C4-2B (cell line): ENCODE measurements around the gene MN1.

Experiments used
- H3K27ac ChIP-seq: fragments of 450-650 bp; 2 replicates; pipeline ENCODE4 v1.5.1; 2017
- ZFX ChIP-seq: fragments of 450-650 bp; IDR thresholded peaks from 2 replicates; pipeline ENCODE4 v1.6.1; 2017
- TF ChIP-seq, protein P1 (sequence below): fragments of 450-650 bp; conservative IDR thresholded peaks from 2 replicates; pipeline ENCODE4 v1.5.1; 2017; ENCODE audit warnings: mild to moderate bottlenecking

MN1 gene

DNA sequence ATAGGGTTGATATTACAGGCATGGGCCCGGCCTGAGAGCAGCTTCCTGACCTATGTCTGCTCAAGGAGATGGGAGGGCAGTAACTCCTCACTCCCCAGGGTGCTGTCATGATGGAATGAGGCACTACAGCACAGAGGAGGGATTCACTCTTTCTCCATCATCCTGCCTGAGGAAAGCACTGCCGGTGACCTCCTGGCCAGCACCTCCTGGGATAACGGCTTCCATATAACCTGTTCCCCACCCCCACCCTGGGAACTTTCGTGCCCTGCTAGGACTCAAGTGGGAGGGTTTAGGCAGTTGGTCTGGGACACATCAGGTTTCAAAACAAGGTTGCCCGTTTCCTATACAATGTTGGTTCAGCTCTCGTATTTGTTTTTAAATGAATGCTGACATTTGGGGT is 42.7 kb upstream of the MN1 start:
- H3K27ac ChIP-seq, result no peak overlapping the region
- TF ChIP-seq, protein P1, sequence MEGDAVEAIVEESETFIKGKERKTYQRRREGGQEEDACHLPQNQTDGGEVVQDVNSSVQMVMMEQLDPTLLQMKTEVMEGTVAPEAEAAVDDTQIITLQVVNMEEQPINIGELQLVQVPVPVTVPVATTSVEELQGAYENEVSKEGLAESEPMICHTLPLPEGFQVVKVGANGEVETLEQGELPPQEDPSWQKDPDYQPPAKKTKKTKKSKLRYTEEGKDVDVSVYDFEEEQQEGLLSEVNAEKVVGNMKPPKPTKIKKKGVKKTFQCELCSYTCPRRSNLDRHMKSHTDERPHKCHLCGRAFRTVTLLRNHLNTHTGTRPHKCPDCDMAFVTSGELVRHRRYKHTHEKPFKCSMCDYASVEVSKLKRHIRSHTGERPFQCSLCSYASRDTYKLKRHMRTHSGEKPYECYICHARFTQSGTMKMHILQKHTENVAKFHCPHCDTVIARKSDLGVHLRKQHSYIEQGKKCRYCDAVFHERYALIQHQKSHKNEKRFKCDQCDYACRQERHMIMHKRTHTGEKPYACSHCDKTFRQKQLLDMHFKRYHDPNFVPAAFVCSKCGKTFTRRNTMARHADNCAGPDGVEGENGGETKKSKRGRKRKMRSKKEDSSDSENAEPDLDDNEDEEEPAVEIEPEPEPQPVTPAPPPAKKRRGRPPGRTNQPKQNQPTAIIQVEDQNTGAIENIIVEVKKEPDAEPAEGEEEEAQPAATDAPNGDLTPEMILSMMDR, result no peak
- TF ChIP-seq ZFX, result no peak

DNA sequence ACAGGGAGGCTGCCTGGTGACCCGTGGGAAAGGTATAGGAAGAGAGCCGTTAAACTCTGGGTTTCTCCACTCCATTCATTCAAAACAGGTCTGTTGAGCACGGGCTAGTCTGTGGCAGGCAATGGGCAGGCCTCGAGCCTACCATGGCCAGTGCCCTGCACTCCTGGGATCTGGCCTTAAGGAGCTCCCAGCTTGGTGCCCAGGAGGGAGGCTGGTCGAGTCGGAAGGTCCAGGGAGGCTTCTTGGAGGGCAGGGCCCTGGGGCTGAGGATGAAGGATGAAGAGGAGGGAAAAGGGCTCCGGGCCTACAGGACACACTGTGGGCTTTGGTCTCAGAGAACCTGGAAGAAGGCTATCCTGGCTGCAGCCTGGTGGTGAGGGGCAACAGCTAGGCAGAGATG is 41.9 kb upstream of the MN1 start:
- no peak overlapping the region for H3K27ac ChIP-seq
- TF ChIP-seq ZFX, result no peak
- TF ChIP-seq, protein P1, result no peak

DNA sequence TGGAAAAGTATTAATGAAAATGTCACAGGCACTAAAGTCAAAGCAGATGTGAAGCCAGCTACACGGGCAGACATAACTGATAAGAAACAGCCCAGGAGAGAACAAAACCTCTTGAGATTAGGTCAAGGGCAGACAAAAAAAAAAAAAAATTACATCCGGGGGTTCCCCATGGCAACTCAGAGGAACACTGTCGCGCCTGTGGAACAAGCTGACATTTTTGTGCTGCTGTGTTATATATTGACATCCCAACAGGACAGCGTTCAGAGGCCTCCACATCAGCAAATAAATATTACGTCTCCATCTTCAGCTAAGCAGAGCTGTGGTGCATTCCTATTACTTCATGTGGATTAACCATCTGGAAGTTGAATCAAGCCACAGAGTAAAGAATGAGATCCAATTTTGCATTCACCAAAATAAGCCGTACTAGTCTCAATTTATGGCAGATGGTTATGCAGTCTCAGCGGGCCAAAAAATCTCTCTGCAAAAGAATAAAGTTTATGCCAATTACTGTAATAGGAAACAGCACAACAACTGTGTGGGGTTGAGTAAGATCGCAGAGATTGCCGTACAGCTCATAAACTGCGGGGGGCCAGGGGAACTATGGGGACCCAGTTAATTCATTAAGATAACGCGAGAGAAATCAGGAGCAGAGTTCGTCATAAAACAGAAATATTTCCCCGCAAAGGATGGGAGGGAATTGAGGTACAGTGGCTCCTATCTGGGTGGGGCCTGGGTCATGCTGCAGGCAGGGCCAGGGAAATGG is 41.3 kb upstream of the MN1 start:
- no peak overlapping the region for H3K27ac ChIP-seq
- TF ChIP-seq ZFX, result no peak
- TF ChIP-seq, protein P1, result no peak

DNA sequence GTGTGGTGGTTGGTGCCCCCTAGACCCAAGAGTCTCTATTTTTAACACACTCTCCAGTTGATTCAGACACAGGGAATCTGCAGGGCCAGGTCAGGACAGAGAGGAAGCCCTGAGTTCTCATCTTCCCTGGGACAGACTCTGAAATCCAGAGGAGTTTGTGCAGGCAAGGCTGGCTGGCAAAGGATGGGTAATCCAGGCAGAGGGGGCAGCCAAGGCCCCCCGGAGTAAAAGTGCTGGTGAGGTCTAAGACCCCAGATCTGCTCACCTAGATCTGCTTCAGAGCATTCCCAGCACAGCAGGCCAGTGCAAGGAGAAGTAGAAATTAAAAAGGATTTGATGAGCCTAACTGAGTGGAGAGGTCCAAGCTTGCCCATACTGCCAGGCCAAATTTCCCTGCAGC is 40.6 kb upstream of the MN1 start:
- TF ChIP-seq, protein P1, result no peak
- no peak for TF ChIP-seq ZFX
- H3K27ac ChIP-seq, result no peak overlapping the region

DNA sequence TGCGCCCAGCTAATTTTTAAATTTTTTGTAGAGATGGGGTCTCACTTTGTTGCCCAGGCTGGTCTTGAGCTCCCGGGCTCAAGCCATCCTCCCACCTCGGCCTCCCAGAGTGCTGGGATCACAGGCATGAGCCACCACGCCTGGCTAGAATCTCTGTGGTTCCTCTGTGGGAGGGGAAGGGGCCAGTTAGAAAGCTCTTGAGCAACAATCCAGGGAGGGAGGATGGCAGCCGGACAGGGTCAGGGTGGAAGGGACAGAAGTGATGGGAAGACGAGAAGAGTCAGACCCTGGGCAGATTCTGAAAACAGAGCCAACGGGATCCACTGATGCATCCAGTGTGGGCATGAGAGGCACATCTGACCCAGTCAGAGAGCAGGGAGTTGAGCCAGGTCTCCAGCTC is 38.9 kb upstream of the MN1 start:
- no peak overlapping the region for H3K27ac ChIP-seq
- no peak for TF ChIP-seq ZFX
- TF ChIP-seq, protein P1, result no peak

DNA sequence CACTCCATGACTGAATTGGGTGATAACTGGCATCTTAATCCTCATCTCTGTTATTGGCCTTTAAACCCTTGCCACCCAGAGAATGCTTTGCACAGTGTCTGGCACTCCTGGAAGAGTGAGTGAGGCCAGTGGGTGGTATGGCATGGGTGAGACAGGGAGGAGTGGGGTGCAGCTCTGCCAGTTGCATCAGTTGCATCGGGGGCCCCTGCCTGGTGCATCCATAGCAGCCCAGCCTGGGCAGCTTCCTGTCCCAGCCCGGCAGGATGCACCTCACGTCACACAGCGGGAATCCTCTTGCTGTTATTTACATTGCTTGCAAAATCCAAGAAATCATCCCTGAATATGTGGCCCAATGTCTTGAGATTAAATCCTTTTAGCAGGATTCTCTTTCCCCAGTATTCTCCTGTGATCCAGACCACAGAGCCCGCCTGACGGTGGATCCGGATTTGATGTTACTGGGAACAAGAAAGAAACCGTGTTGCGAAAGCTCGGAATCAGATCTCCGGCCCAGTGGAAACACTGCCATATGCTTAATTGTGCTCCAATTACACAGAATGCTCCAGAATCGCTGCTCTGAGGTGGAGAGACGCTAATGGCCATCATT is 37.6 kb upstream of the MN1 start:
- H3K27ac ChIP-seq, result no peak overlapping the region
- TF ChIP-seq, protein P1, result no peak
- TF ChIP-seq ZFX, result no peak

DNA sequence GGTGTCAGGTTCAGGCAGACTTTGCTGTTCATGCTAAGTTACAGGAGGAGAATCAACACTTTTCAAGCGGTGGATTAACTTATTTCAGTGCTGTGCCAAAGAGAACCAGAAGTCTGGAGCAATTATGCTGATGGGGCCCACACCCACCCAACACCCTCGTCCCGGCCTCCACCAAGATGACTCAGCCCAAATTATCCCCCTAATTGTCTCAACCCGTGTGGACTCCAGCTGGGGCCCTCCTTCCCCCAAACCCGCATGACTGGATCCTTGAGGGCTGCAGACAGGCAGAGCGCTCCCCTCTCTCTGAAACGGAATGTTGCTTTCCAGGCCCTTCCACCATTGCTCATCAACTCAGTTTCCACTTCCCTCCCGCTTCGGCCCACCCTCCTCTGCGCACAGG is 34.6 kb upstream of the MN1 start:
- TF ChIP-seq, protein P1, result no peak
- no peak for TF ChIP-seq ZFX
- no peak overlapping the region for H3K27ac ChIP-seq
